PC-9 (cell line): ENCODE results near the gene SLC6A20. TPM values are rescaled to one million over a fixed set of nuclear protein-coding genes. Genes with fewer than 3 reads are reported as not detected.

Experiments used
- BruUV-seq: library from RNA; stranded (reverse); fragments of 400-500 nt; replicated peaks from 2 replicates; lab custom pipeline; 2021; lab: Mats Ljungman, UMichigan
- CTCF ChIA-PET: fragments of 300-600 bp; sonication (Branson Sonifier 250); formaldehyde crosslinking; loops from one replicate; lab custom pipeline; 2022; ENCODE audit warnings: antibody characterized with exemption; lab: Charles Lee
- POLR2A ChIA-PET: fragments of 300-600 bp; sonication (Branson Sonifier 250); formaldehyde crosslinking; loops from one replicate; lab custom pipeline; 2022; ENCODE audit warnings: antibody characterized with exemption; ENCODE audit not compliant: unreplicated experiment; lab: Charles Lee
- DNase-seq, 2 experiments: peaks; one replicate each; pipeline versions ENCODE4 v3.0.0 to v3.0.0-alpha.2; 2015 to 2022; ENCODE audit warnings: mixed read lengths in 1 of 2
- H2AFZ ChIP-seq: fragments of 200-600 bp; sonication (generic); 2 replicates; pipeline ENCODE4 v1.8.1; 2017; ENCODE audit warnings: antibody characterized with exemption
- H3F3A ChIP-seq: fragments of 200-600 bp; sonication (generic); 2 replicates; pipeline ENCODE4 v1.8.1; 2017; ENCODE audit warnings: antibody characterized with exemption, mild to moderate bottlenecking, low read depth; ENCODE audit not compliant: insufficient read depth
- H3K27ac ChIP-seq: fragments of 200-600 bp; sonication (generic); 2 replicates; pipeline ENCODE4 v1.6.1; 2016; ENCODE audit warnings: mixed run types
- H3K27me3 ChIP-seq: fragments of 200-600 bp; sonication (generic); 2 replicates; pipeline ENCODE4 v1.6.1; 2016; ENCODE audit warnings: low read depth, mixed run types; ENCODE audit not compliant: insufficient read depth
- H3K36me3 ChIP-seq: fragments of 200-600 bp; sonication (generic); 2 replicates; pipeline ENCODE4 v1.6.1; 2016; ENCODE audit warnings: low read depth, mixed run types
- H3K4me1 ChIP-seq: fragments of 200-600 bp; sonication (generic); replicated peaks from 2 replicates; pipeline ENCODE4 v1.6.1; 2016; ENCODE audit warnings: mixed run types; ENCODE audit not compliant: insufficient read depth
- H3K4me2 ChIP-seq: fragments of 200-600 bp; sonication (generic); 2 replicates; pipeline ENCODE4 v1.6.1; 2017; ENCODE audit warnings: mixed run types
- H3K4me3 ChIP-seq: fragments of 200-600 bp; sonication (generic); 2 replicates; pipeline ENCODE4 v1.6.1; 2016; ENCODE audit warnings: mixed run types
- H3K79me2 ChIP-seq: fragments of 200-600 bp; sonication (generic); 2 replicates; pipeline ENCODE4 v1.6.1; 2017; ENCODE audit warnings: low read depth, mixed run types
- H3K9me2 ChIP-seq: fragments of 200-600 bp; sonication (generic); 2 replicates; pipeline ENCODE4 v1.8.1; 2017; ENCODE audit warnings: mild to moderate bottlenecking; ENCODE audit not compliant: insufficient read depth
- H3K9me3 ChIP-seq: fragments of 200-600 bp; sonication (generic); 2 replicates; pipeline ENCODE4 v1.8.1; 2016; ENCODE audit warnings: low read depth; ENCODE audit not compliant: insufficient read depth
- H4K20me1 ChIP-seq: fragments of 200-600 bp; sonication (generic); 2 replicates; pipeline ENCODE4 v1.8.1; 2017; ENCODE audit not compliant: insufficient read depth
- CTCF ChIP-seq: fragments of 200-600 bp; sonication (generic); conservative IDR thresholded peaks from 2 replicates; pipeline ENCODE4 v1.6.1; 2017; ENCODE audit warnings: mixed run types, antibody characterized with exemption, mild to moderate bottlenecking, moderate library complexity
- EZH2 ChIP-seq: fragments of 200-600 bp; sonication (generic); IDR thresholded peaks from 2 replicates; pipeline ENCODE4 v1.8.0; 2017; ENCODE audit warnings: antibody characterized with exemption, low read depth
- intact Hi-C: fragments of 100-400 bp; cut with micrococcal nuclease; formaldehyde crosslinking; loops from one replicate; pipeline ENCODE4 v1.10.0; 2022; ENCODE audit not compliant: unreplicated experiment
- total RNA-seq: library from RNA; stranded (reverse); gene quantifications from 2 replicates; pipeline ENCODE4 v1.2.3, GENCODE V29; 2021

The SLC6A20 gene
- total RNA-seq, 1 experiment from 2014 or later: not detected

- CTCF ChIA-PET: no interaction called here
- Histone ChIP-seq H3K27ac (peak overlapping the region; percentile 94), H3K27me3 (no peaks in the 10 kb centered on the region), H2AFZ (no peak overlapping the region), H4K20me1 (no peaks in the 10 kb centered on the region), H3K9me2 (no peaks in the 10 kb centered on the region), H3K36me3 (0 out of 2 replicates have a peak, but pooled peaks cover 12% of the 10 kb centered on the region), H3K4me2 (peak overlapping the region; percentile 65), H3K4me3 (peak overlapping the region; percentile 23; the same call in 1 of the 2 replicates), H3K4me1 (peaks cover 42% of the 10 kb centered on the region), H3K79me2 (no peaks in the 10 kb centered on the region), H3F3A (peaks cover 39% of the 10 kb centered on the region), H3K9me3 (peaks cover 10% of the 10 kb centered on the region)
- BruUV-seq: no TSS peak
- TF ChIP-seq CTCF (no peak), EZH2 (no peak)
- intact Hi-C loops: loop anchor here (5.0 kb wide), 1 partner anchor 56 kb away; no protein-coding TSS in a partner anchor
- peak; percentile 69 to 95 for DNase-seq
- POLR2A ChIA-PET: no interaction called here
Measured at GRCh38 chr3:45817831-45818522, 21.6 kb upstream of the SLC6A20 start.

- Histone ChIP-seq H3K4me3 (no peak overlapping the region), H3K9me3 (peaks cover 10% of the 10 kb centered on the region), H3K9me2 (no peaks in the 10 kb centered on the region), H3F3A (peaks cover 39% of the 10 kb centered on the region), H3K4me1 (peaks cover 42% of the 10 kb centered on the region), H3K79me2 (no peaks in the 10 kb centered on the region), H3K27ac (peak overlapping the region; percentile 16; the same call in 1 of the 2 replicates), H3K4me2 (no peak overlapping the region), H4K20me1 (no peaks in the 10 kb centered on the region), H2AFZ (no peak overlapping the region), H3K36me3 (0 out of 2 replicates have a peak, but pooled peaks cover 4% of the 10 kb centered on the region), H3K27me3 (no peaks in the 10 kb centered on the region)
- no TSS peak for BruUV-seq
- DNase-seq: no peak
- ChIA-PET POLR2A (no interaction called here), CTCF (no interaction called here)
- intact Hi-C loops: loop anchor here (5.0 kb wide), 1 partner anchor 54 kb away; no protein-coding TSS in a partner anchor
- TF ChIP-seq EZH2: no peak
Measured at GRCh38 chr3:45816544-45816943, 20.2 kb upstream of the SLC6A20 start.

DNA sequence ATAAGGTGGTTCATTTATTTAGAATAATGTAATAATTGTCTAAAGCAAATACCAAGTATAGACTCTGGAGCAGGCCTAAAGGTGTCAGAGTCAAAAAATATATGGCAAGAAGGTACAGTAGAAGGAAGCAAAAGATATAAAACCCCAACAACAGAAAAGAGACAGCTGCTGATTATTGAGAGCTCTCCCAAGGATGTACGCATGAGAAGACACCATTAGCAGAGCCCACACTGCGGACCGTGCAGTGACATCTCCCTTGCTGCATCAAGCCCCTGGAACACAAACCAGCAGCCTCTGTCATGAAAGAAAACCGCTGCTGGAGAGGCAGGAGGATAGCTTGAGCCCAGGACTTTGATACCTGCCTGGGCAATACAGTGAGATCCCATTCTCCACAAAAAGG, 18.0 kb upstream of the SLC6A20 start:
- peaks cover 10% of the 10 kb centered on the region for H3K9me3 ChIP-seq
- H2AFZ ChIP-seq: no peak overlapping the region
- H3K36me3 ChIP-seq: no peaks in the 10 kb centered on the region
- H3K4me2 ChIP-seq: no peak overlapping the region
- no peak overlapping the region for H3K27ac ChIP-seq
- peaks cover 35% of the 10 kb centered on the region for H3K4me1 ChIP-seq
- H3F3A ChIP-seq: peaks cover 35% of the 10 kb centered on the region
- DNase-seq: no peak
- no peak overlapping the region for H3K4me3 ChIP-seq
- TF ChIP-seq EZH2 (no peak), CTCF (no peak)
- no peaks in the 10 kb centered on the region for H3K9me2 ChIP-seq
- H3K79me2 ChIP-seq: no peaks in the 10 kb centered on the region
- ChIA-PET POLR2A (no interaction called here), CTCF (no interaction called here)
- no peaks in the 10 kb centered on the region for H4K20me1 ChIP-seq
- H3K27me3 ChIP-seq: no peaks in the 10 kb centered on the region
- BruUV-seq: no TSS peak
- intact Hi-C loops: no loop called here
